Upper lobe of left lung (tissue), 6 donors: ENCODE results near the gene EPB41L1. TPM values are rescaled to one million over a fixed set of nuclear protein-coding genes. Genes with fewer than 3 reads are reported as not detected.

Experiments used
- ATAC-seq, 2 donors: fragments of 200-7000 bp; cut with Tn5 transposase; one replicate each; pipeline ENCODE4 v1.9.1; 2022; ENCODE audit warnings: mild to moderate bottlenecking in 2 of 2, moderate library complexity in 2 of 2; ENCODE audit not compliant: low FRiP score in 2 of 2
- DNase-seq, 2 donors: peaks; one replicate each; pipeline ENCODE4 v3.0.0-alpha.2; 2019 to 2020
- H3K27ac ChIP-seq, 4 donors: fragments of 200-600 bp; sonication (generic); one replicate each; pipeline ENCODE4 v1.5.1; 2016 to 2019
- H3K27me3 ChIP-seq, 4 donors: fragments of 200-600 bp; sonication (generic); one replicate each; pipeline ENCODE4 v1.5.1; 2017 to 2019
- H3K36me3 ChIP-seq, 4 donors: fragments of 200-600 bp; sonication (generic); one replicate each; pipeline ENCODE4 v1.5.1; 2016 to 2019
- H3K4me1 ChIP-seq, 4 donors: fragments of 200-600 bp; sonication (generic); one replicate each; pipeline ENCODE4 v1.5.1; 2018 to 2019
- H3K4me3 ChIP-seq, 4 donors: fragments of 200-600 bp; sonication (generic); one replicate each; pipeline ENCODE4 v1.5.1; 2017 to 2019; ENCODE audit warnings: mild to moderate bottlenecking in 2 of 4, moderate library complexity in 1 of 4
- H3K9me3 ChIP-seq, 4 donors: fragments of 200-600 bp; sonication (generic); one replicate each; pipeline ENCODE4 v1.5.1; 2018 to 2019
- EP300 ChIP-seq, 4 donors: sonication (generic); formaldehyde crosslinking; IDR thresholded peaks; one replicate each; pipeline ENCODE4 v1.5.1; 2017; ENCODE audit warnings: antibody characterized with exemption in 4 of 4, control low read depth in 2 of 4
- POLR2A ChIP-seq, 4 donors: fragments of 450-650 bp; IDR thresholded peaks; one replicate each; pipeline ENCODE4 v1.5.1; 2016 to 2017; ENCODE audit warnings: antibody characterized with exemption in 4 of 4, mild to moderate bottlenecking in 2 of 4
- POLR2AphosphoS5 ChIP-seq, 2 donors: sonication (generic); formaldehyde crosslinking; IDR thresholded peaks; one replicate each; pipeline ENCODE4 v1.5.1; 2017; ENCODE audit warnings: antibody characterized with exemption in 2 of 2
- WGBS, 2 donors: methylation state at CpG; one replicate each; pipeline ENCODE4 v1.1.5; 2017 to 2018; 5-methylcytosine and 5-hydroxymethylcytosine counted together
- total RNA-seq, 6 donors: library from RNA; depleted of rRNA in 4 of 6; stranded (reverse); fragments of >200 nt in 4 of 6; gene quantifications; one replicate each; pipeline versions ENCODE4 v1.1.0 to v1.2.1, GENCODE V29; 2016 to 2021
- TF ChIP-seq, protein P1 (sequence below), 6 experiments: fragments of 450-650 bp in 4 of 6; fragments of 200-600 bp in 2 of 6; sonication (generic) in 2 of 6; IDR thresholded peaks; one replicate each; pipeline ENCODE4 v1.5.1; 2016 to 2019; ENCODE audit warnings: antibody characterized with exemption in 6 of 6
- donor health status: DM: no; HTN: no; CAD: no; lungs with moderate emphysema.
- donor health status: DM: no; HTN: yes; CAD: no; lungs with severe emphysema.

Gene EPB41L1
- total RNA-seq, 6 donors from 2014 or later: 56.6 to 104 (median 79.2) TPM

DNA sequence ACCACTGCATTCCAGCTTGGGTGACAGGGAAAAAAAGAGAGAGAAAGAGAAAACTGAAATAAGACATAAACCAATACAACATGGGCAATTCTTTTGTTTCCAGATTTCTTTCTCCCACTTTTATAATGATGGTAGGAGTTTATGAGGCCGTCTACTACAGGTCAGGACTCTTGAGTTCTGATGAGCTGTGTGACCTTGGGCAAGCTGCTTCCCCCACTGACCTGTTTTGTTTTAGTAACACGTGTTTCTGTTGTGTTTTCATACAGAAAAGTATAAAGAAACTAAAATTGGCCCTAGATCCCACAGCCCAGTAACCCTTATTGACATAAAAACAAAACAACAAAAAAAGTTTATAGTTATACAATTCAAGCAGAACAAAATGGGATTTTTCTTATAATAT, 58.8 kb downstream of the EPB41L1 start:
- H3K27me3 ChIP-seq: no peaks in the 10 kb centered on the region
- no peak for DNase-seq
- WGBS, 2 donors: 62 to 68% methylated on average over 2 of the region's 2 CpGs
- no peak overlapping the region for H3K27ac ChIP-seq
- H3K9me3 ChIP-seq: no peaks in the 10 kb centered on the region
- H3K4me3 ChIP-seq: no peak overlapping the region
- no peaks in the 10 kb centered on the region for H3K4me1 ChIP-seq
- no peak for TF ChIP-seq POLR2A (IDR thresholded peaks at IDR 0.05)
- H3K36me3 ChIP-seq: peaks cover 0 to 38% (median 13%) of the 10 kb centered on the region in 4 donors
- ATAC-seq: no peak

DNA sequence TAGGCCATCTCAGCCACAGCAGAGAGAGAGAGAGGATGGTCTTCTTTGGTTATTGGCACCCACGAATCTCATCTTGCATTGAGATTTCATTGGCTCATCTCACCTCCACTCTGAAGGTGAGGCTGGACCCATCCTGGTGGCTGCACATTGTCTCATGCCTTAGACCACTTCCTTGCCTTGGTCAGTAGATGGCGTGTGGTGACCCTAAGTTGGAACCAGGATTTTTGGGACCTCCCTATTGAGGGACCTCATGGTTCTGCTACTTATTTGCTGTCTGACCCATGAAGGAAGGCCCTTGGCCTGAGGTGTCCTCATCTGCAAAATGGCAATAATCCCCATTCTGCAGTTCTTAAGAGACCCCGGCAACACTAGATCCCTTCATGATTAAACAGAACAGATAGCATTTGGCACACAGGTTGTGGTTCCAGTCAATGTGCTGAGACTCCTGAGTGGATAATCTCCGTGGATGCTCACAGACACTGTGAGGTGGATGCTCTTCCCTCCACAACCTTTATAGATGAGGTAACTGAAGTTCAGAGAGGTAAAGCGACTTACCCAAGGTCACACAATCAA, 60.2 kb downstream of the EPB41L1 start:
- ATAC-seq (no peak), DNase-seq (no peak)
- TF ChIP-seq EP300 (IDR thresholded peaks at IDR 0.05) (no peak), POLR2A (IDR thresholded peaks at IDR 0.05) (no peak), POLR2AphosphoS5 (IDR thresholded peaks at IDR 0.05) (no peak)
- TF ChIP-seq, protein P1, sequence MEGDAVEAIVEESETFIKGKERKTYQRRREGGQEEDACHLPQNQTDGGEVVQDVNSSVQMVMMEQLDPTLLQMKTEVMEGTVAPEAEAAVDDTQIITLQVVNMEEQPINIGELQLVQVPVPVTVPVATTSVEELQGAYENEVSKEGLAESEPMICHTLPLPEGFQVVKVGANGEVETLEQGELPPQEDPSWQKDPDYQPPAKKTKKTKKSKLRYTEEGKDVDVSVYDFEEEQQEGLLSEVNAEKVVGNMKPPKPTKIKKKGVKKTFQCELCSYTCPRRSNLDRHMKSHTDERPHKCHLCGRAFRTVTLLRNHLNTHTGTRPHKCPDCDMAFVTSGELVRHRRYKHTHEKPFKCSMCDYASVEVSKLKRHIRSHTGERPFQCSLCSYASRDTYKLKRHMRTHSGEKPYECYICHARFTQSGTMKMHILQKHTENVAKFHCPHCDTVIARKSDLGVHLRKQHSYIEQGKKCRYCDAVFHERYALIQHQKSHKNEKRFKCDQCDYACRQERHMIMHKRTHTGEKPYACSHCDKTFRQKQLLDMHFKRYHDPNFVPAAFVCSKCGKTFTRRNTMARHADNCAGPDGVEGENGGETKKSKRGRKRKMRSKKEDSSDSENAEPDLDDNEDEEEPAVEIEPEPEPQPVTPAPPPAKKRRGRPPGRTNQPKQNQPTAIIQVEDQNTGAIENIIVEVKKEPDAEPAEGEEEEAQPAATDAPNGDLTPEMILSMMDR (IDR thresholded peaks at IDR 0.05): peak in 1 of 6 experiments; percentile 14
- 65 to 68% methylated on average over 4 to 5 of the region's 5 CpGs for WGBS, 2 donors
- Histone ChIP-seq H3K9me3 (no peaks in the 10 kb centered on the region), H3K4me1 (no peaks in the 10 kb centered on the region), H3K27ac (no peak overlapping the region), H3K36me3 (peaks cover 0 to 29% (median 12%) of the 10 kb centered on the region in 4 donors), H3K4me3 (no peak overlapping the region), H3K27me3 (no peaks in the 10 kb centered on the region)

DNA sequence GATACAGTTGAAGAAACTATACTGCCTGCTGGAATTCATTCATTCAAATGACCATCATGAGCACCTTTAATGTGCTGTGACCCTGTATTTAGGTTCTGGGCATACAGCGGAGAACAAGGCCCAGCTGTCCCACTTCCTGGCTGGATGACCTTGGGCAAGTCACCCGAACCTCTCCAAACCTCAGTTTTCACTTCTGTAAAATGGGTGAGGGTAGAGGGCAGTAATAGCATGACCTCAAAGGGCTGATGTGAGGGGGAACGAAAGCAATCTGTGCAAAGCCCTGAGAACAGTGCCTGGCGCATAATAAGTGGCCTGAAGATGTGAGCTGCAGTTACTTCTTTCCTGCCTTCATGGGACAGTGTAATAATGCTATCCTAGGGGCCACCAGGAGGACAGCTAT, 61.2 kb downstream of the EPB41L1 start:
- TF ChIP-seq POLR2AphosphoS5 (IDR thresholded peaks at IDR 0.05) (no peak), POLR2A (IDR thresholded peaks at IDR 0.05) (no peak), EP300 (IDR thresholded peaks at IDR 0.05) (no peak)
- TF ChIP-seq, protein P1 (IDR thresholded peaks at IDR 0.05): no peak
- DNase-seq (no peak), ATAC-seq (no peak)
- Histone ChIP-seq H3K27me3 (no peaks in the 10 kb centered on the region), H3K36me3 (peaks cover 0 to 25% (median 9%) of the 10 kb centered on the region in 4 donors), H3K27ac (no peak overlapping the region), H3K4me3 (no peak overlapping the region), H3K9me3 (no peaks in the 10 kb centered on the region), H3K4me1 (no peaks in the 10 kb centered on the region)
- WGBS, 2 donors: 88 to 94% methylated on average over 4 of the region's 4 CpGs

DNA sequence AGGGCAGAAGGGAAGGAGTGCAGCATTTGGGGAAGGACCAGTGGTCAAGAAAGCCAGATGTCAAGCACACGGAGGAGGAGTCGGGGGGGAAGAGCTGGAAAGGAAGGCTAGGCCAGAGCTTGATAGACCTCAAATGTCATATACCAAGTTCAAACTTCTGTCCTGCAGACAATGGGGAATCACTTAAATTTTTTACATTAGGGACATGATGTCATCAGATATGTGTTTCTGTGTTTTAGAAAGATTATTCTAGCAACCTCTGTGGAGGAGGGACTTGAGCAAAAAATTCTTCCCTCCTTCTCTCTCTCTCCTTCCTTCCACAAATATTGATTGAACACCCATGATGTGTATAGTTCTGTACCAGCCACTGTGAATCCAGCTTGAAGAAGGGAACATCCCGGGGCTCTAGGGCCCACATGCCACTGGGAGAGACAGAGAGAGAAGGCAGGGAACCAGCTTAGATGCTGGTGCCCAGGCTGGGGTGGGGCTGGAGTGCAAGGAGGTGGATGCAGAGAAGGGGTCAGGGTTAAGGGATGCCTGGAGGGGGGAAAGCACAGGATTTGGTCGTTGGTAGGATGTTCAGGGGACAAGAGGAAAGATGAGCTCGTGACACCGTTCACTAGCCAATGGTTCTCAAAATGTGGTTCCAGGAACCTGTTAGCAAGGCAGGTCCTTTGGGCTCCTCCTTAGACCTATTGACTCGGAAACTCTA, 61.9 kb downstream of the EPB41L1 start:
- DNase-seq: no peak

DNA sequence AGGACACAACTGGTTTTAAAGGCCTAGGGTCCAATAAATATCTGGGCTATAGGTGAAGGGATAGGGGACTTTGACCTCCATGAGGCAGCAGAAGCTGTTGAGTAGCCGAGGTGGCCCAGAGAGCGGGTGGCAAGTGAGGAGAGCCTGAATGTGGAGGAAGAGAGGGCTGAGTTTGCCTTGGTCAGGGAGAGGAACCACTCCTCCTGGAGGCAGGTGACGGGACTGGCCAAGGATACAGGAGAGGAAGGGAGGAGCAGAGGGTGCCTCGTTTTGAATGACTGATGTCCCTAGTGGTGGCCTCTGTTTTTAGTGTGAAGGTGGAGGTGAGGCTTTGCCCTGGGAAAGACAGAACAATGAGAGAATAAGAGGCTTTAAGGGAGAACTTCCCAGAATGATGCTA, 62.7 kb downstream of the EPB41L1 start:
- TF ChIP-seq EP300 (IDR thresholded peaks at IDR 0.05): no peak
- no peak for TF ChIP-seq POLR2AphosphoS5 (IDR thresholded peaks at IDR 0.05)
- no peak for TF ChIP-seq POLR2A (IDR thresholded peaks at IDR 0.05)
- TF ChIP-seq, protein P1 (IDR thresholded peaks at IDR 0.05): no peak
- no peaks in the 10 kb centered on the region for H3K4me1 ChIP-seq
- H3K9me3 ChIP-seq: no peaks in the 10 kb centered on the region
- H3K36me3 ChIP-seq: peaks cover 0 to 31% (median 11%) of the 10 kb centered on the region in 4 donors
- 75 to 78% methylated on average over 4 of the region's 4 CpGs for WGBS, 2 donors
- ATAC-seq (no peak), DNase-seq (no peak)
- no peak overlapping the region for H3K4me3 ChIP-seq
- no peaks in the 10 kb centered on the region for H3K27me3 ChIP-seq
- H3K27ac ChIP-seq: no peak overlapping the region

More for the DNA sequence above, 61.9 kb downstream of the EPB41L1 start:
- 73% methylated on average over 7 of the region's 7 CpGs for WGBS, 2 donors
- H3K27ac ChIP-seq: no peak overlapping the region
- H3K4me1 ChIP-seq: no peaks in the 10 kb centered on the region
- H3K36me3 ChIP-seq: peaks cover 0 to 31% (median 9%) of the 10 kb centered on the region in 4 donors
- ATAC-seq: no peak
- no peaks in the 10 kb centered on the region for H3K9me3 ChIP-seq
- TF ChIP-seq EP300 (IDR thresholded peaks at IDR 0.05): no peak
- no peak for TF ChIP-seq POLR2A (IDR thresholded peaks at IDR 0.05)
- TF ChIP-seq, protein P1 (IDR thresholded peaks at IDR 0.05): no peak
- TF ChIP-seq POLR2AphosphoS5 (IDR thresholded peaks at IDR 0.05): no peak
- H3K4me3 ChIP-seq: no peak overlapping the region
- no peaks in the 10 kb centered on the region for H3K27me3 ChIP-seq
